GM21786 (cell line): ENCODE results near the gene UBA52.

Experiments
- ATAC-seq: cut with Tn5 transposase; IDR thresholded peaks from one replicate; pipeline ENCODE4 v1.9.1; 2021; ENCODE audit not compliant: unreplicated experiment

The UBA52 gene

DNA sequence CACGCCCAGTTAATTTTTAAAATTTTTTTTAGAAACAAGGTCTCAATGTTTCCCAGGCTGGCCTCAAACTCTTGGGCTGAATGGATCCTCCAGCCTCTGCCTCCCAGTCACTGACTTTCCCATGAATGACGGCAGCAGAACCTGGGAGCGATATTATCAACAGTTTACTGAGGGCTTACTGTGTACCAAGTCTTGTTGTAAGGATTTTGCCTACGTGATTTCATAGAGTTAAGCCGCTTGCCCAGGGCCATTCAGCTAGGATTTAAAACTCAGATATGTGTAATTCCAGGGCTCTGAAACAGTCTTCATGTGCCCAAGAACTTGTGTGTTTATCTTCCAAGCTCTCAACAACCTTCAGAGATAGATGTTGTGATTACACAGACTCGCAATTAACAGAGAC is 20.0 kb upstream of the UBA52 start:
- ATAC-seq = no peak

DNA sequence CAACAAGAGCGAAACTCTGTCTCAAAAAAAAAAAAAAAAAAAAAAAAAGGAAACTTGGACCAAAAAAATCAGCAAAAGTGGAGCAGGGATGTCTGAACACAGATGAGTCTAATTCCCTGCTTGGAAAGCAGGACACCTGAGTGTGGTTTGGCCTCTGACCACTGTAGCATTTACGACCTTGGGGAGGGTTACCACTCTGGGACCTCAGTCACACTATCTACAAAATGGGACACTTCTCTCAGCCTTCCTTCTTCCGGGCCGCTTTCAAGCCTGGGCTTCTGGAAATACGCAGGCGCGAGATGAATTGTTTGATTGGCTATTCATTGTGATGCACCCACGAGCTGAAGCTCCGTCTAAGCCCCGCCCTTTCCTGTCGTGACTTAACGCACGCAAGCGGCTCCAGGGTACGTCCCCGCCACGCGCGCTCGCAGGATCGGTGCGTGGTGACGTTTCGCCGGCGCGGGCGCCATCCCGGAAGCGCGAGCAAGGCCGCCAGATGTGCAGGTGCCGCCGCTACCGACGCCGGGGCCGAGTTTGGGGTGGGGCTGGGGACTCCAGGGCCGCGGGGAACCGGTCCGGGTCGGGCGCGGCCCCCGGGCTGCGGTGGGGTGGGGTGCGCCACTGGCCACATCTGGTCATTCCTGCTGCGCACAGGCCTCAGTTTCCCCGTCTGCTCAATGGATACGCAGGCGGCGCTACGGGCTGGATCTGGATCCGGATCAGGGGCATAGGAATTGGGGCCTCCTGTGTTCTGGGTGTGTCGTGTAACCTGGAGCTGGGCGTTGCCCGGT is 14.1 kb upstream of the UBA52 start, which contains the start of gene KXD1:
KXD1 (plus strand) TSS at position 460 of the 791 bp plus-strand sequence. CDS start 4,187 bp downstream, outside the sequence.
- peak; percentile 88 for ATAC-seq

DNA sequence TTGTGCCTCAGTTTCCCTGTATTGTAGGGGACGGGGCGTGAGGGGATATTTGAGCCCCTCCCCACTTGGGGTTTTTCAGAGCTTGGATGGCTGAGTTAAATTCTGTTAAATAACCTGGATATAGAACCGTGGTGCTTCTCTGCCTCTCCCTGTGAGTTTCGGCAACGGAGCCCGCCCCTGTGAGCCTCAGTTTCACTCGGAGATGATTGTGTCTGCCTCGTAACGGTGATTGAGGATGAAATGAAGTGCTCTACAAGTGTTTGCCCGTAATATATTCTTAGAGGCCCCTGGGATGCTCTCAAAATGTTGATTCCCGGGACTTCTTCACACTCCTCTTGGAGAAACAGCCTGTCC is 13.5 kb upstream of the UBA52 start:
- ATAC-seq = peak; percentile 8

DNA sequence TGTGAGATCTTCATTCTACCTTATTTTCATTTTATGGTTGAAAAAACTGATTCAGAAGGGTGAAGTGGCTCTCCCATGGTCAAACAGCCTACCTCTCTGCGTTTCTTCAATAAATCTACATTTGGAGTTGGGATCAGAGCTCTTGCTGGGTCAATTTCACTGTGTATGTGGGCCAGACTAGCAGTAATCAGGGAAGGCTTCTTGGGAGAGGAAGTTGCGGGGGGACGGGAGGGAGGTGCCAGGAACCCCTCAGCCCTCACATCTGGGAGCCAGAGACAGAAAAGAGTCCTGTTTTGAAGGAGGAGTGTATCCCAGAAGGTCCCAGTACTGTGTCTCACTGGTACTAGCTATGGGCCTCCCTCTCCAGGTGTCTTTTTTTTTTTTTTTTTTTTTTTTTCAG is 13.1 kb upstream of the UBA52 start:
- no peak for ATAC-seq

DNA sequence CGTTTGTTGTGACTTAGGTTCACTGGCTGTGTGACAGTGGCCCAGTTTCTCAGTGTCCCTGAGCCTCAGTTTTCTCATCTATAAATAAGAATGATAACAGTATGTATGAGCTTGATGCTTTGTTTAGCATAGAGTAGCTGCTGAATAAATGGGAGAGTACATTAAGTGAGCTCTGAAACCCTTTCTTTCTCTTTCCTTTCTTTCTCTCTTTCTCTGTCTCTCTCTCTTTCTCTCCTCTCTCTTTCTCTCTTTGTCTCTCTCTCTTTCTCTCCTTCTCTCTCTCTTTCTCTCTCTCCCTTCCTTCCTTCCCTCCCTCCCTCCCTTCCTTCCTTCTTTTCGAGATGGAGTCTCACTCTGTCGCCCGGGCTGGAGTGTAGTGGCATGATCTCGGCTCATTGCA is 12.0 kb upstream of the UBA52 start:
- ATAC-seq = no peak

DNA sequence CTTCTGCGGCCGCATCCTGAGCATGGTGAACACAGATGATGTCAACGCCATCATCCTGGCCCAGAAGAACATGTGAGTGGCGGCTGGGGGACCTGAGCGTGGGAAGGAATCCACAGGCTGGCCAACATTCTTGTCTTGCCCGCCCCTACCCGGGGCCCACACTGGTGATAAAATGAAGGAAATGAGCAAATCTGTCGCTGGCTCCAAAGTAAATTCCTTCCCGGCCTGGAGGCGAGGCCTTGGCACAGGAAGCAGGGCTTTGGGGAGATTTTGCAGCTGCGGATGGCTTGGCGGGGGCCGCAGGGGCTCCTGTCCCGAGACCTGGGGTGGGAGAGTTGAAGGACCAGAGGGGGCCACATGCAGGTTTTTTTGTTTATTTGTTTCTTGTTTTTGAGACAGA is 9.6 kb upstream of the UBA52 start:
- no peak for ATAC-seq

DNA sequence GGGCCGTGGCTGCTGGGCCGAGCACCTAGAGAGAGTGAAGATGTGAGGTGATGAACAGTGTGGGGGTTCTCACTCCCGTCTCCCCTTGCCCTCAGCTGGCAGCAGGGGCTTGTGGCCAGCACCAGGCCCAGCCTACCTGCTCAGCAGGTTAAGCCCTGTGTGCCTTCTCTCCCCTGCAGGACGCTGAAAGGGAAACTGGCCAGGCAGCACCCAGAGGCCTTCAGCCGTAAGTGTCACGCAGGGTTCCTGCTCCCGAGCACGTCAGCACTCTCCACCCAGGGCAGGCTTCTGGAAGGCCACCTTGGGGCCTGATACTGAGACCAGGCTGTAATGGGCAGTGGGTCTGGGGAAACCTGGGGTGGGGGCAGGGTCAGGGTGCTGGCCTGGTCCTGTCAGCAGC is 4.7 kb upstream of the UBA52 start:
- ATAC-seq = no peak

DNA sequence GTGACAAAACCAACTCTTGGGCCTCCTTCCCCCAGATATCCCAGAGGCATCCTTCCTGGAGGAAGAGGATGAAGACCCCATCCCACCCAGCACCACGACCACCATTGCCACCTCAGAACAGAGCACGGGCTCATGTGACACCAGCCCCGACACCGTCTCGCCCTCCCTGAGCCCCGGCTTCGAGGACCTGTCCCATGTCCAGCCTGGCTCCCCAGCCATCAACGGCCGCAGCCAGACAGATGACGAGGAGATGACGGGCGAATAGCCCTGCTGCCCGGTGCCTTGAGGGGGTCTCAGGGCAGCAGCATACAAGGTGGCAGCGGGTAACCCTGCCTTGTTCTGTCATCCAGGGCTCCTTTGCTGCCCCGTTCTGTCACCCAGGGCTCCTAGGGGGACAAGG is 3.3 kb upstream of the UBA52 start:
- no peak for ATAC-seq

DNA sequence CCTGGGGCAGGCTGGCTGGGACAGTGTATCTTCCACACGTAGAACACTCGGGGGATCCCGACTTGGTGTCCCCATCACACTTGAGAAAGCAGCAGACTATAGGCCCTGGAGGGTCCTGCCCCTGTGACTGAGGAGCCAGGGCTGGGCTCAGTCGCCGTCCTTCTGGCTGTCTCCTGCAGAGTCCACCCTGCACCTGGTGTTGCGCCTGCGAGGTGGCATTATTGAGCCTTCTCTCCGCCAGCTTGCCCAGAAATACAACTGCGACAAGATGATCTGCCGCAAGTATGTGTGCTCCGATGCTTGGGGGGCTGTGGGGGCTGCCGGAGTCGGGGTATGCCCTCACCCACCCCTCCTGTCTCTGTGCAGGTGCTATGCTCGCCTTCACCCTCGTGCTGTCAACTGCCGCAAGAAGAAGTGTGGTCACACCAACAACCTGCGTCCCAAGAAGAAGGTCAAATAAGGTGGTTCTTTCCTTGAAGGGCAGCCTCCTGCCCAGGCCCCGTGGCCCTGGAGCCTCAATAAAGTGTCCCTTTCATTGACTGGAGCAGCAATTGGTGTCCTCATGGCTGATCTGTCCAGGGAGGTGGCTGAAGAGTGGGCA is 3.1 kb downstream of the UBA52 start:
- ATAC-seq = no peak

DNA sequence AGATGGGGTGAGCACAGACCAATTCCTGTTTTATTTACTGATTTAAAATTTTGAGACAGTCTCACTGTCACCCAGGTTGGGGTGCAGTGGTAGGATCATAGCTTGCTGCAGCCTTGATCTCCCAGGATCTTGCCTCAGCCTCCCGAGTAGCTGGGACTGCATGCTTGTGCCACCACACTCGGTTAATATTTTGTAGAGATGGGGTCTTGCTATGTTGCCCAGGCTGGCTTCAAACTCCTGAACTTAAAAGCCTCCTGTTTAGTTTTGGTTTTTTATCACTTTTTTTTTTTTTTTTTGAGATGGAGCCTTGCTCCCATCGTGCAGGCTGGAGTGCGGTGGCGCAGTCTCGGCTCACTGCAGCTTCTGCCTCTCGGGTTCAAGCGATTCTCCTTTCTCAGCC is 4.7 kb downstream of the UBA52 start:
- ATAC-seq = no peak

DNA sequence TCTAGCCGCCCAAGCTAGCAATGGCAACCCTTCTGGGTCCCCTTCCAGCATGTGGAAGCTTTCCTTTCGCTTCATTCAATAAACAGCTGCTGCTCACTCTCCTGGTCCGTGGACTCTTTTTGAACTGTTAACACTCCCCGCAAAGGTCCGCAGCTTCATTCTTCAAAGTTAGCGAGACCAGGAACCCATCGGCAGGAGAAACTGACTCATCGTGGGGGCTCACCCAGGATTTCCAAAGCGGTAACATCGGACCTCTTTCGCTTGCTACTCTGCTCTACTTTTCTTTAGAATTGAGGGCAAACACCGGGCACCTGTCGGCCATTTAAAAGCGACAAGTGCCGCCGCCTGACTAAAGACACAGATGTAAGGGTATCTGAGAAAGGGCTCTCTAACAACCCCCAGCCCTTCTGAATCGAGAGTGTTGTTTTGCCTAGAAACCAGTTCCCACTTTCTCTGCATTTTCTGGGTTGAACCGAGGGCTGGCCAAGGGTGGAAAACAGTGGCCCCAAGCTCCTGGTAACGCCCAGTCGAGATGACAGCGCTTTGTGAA is 5.8 kb downstream of the UBA52 start:
- ATAC-seq = no peak

DNA sequence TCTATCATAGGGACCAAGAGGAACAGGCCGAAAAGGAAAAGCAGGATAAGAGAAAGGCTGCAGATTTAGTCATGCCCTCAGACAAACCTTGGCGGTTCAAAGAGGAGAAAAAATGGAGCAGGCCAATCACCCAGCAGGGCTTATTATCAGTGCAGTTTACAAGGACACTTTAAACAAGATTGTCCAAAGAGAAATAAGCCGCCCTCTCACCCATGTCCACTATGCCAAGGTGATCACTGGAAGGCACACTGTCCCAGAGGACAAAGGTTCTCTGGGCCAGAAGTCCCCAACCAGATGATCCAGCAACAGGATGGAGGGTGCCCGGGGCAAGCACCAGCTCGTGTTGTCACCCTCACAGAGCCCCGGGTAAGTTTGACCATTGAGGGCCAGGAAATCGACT is 8.7 kb downstream of the UBA52 start:
- ATAC-seq = no peak

DNA sequence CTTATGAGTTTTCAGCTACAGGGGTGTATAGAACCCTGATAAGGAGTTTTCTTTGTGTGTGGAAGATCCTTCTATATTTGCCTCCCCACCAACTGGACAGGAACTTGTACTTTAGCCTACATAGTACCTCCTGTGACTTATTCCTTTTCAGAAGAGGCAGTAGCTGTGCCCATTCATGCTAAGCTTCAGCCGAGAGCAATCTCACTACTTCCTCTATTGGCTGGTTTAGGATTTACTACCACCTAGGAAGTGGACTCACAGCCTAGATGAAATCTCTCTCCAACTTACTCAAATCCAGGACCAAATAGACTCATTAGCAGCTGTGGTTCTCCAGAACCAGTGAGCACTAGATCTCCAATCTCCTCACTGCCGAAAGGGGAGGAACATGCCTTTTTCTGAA is 14.6 kb downstream of the UBA52 start:
- ATAC-seq = no peak

DNA sequence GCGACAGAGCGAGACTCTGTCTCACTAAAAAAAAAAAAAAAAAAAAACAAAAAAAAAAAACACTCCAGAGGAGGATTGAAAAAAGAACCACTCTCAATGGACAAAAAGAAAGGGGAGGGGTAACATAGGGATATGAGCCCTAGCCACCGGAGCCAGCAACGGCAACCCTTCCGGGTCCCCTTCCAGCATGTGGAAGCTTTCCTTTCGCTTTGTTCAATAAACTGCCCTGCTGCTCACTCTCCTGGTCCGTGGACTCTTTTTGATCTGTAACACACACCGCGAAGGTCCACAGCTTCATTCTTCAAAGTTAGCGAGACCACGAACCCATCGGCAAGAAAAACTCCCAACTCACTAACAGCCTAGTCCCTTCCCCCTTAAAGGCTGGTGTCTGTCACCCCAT is 15.9 kb downstream of the UBA52 start:
- no peak for ATAC-seq

DNA sequence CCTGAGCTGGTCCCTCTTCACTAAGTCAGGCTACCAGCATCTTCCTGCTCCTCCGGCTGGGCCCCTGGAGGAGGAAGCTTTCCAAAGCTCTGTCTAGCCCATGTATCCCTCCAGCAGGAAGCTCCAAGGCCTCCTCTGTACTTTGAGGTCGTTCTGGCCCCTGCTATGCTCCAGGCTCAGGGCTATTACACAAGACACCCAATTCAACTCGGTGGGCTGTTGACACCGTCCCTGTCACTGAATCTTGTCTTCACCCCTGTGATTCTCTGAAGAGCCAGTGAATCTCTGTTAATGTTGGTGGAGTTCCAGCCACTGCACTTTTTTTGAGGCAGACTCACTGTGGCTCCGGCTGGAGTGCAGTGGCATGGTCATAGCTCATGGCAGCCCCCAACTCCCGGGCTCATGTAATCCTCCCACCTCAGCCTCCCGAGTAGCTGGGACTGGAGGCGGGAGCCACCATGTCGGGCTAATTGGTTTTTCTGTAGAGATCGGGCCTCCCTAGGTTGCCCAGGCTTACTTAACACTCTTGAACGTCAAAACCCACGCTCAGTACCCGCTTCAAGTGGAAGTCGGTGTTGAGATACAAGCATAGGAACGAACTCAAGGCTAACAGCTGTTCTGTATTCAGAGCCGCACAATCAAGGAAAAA is 16.4 kb downstream of the UBA52 start:
- ATAC-seq = no peak

DNA sequence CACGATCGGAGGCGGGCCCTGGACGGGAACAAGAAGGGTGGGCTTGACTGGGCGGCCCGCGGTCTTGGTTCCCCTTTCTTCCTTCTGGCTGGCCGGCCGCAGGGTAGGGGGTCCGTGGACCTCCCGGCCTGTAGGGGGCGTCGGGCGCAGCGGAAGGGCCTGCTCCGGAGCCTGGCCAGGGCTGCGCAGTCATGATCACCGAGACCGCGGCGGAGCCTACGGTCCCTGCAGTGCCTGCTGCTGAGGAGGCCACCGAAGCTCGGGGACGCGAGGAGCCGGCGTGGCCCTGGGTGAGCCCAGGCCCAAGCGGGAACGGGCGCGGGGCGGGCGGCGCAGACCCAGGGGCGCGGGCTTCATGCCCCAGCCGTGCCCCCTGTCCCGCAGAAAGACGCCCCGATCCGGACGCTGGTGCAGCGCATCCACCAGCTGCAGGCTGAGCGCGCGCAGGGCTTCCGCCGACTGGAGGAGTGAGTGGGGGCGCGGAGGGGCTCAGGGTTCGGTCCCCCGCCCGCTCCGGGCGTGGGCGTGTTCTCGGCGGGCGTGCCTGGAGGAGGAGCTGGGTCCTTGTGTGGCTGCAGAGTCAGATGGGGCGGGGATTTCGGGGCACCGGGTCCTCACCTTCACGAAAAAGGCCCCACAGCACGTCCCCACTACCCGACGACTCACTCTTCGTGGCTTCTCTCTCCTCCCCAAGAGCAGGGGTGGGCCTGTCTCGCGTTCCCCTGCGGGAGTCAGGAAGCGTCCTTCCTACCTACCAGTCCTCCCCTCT is 17.1 kb downstream of the UBA52 start, which contains the start of gene REX1BD:
REX1BD (plus strand) TSS at position 188 of the 769 bp plus-strand sequence; CDS start at position 192, 4 bp downstream.
- peak; percentile 73 for ATAC-seq

DNA sequence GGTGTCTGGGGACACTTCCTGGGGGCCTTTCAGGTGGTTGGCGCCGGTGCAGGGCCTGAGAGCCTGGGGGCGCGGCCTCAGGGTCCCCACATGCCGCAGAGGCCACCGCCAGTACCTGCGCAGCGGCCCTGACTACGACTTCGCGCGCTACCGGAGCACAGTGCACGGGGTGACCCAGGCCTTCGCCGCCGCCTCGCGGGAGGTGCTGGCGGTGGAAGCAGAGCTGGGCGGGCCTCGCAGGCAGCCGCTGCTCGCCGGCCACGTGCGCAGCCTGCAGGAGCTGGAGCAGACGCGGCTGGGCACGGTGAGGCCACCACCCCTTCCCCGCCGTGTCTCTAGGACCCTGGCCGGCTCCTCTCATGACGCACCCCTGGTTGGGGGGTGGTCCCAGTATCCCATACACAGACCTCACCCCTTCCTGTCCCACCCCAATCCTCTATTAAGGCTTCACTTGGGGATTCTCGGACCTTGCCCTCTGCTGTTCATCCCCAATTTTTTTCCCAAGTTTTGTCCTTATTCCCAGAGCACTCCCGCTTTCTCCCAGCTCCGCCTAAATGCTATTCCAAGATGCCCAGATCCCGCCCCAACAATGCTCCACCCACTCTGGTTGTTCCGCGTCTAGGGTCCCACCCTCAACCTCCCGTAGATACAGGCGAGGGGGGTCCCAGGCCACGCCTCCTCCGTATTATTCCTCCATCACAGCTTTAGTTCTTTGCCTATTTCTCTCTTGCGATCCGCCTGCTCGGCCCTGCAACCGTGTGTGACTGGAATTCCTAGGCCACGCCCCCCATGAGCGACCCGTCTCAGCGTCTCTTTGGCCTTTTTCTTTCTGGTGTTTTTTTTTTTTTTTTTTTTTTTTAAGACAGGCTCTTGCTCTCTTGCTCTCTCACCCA is 18.0 kb downstream of the UBA52 start:
- peak; percentile 12 for ATAC-seq

DNA sequence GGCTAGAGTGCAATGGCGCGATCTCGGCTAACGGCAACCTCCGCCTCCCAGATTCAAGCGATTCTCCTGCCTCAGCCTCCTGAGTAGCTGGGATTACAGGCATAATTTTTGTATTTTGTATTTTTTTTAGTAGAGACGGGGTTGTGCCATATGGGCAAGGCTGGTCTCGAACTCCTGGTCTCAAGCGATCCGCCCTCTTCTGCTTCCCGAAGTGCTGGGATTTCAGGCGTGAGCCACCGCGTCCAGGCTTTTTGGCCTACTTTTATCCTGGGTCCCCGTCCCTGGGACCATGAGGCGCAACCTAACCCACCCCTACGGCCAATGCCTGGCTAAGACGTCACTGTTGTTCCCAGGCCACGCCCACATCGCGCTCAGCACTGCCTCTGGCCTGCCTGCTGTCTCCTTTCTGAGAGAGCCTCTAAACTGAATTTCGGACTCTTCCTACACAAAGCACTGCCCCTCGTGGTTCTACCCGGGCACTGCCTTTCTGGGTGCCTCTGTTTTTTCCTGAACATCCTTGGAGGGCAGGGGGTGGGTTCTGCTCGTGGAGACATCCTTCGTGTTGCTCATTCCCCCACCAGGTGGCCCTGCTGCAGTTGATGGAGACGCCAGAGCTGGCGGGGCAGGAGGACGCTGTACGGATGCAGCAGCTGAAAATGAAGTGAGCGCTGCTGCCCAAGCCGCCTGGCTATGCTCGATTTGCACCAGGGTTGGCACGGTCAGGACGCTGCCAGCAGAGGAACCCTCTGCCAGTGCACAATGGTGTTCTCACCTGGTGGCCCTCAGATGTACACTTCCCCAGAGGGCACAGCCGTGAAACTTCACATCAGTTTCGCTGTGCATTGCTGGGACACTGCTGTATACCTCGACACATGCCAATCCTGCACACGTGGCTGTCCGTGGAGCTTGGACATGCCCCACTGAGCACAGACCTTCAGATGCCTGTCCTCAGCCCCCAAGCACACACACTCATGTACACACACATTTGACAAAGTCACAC is 18.9 kb downstream of the UBA52 start:
- no peak for ATAC-seq
